A673 (cell line): ENCODE results near the gene ROCK1. TPM values are rescaled to one million over a fixed set of nuclear protein-coding genes. Genes with fewer than 3 reads are reported as not detected.
A peak's percentile ranks its signal among the peaks of the same experiment; 100 is the strongest.

Experiments used
- BruUV-seq: library from RNA; stranded (reverse); fragments of 400-500 nt; replicated peaks from 2 replicates; lab custom pipeline; 2021; lab: Mats Ljungman, UMichigan
- CTCF ChIA-PET: fragments of 300-600 bp; sonication (Branson Sonifier 250); formaldehyde crosslinking; loops from one replicate; lab custom pipeline; 2022; ENCODE audit warnings: antibody characterized with exemption; lab: Charles Lee
- POLR2A ChIA-PET: fragments of 300-600 bp; sonication (Branson Sonifier 250); formaldehyde crosslinking; loops from one replicate; lab custom pipeline; 2022; ENCODE audit warnings: antibody characterized with exemption; ENCODE audit not compliant: low non-redundant PET; lab: Charles Lee
- DNase-seq: peaks from one replicate; pipeline ENCODE4 v3.0.0-alpha.2; 2015; ENCODE audit warnings: low spot score
- H3K27ac ChIP-seq: fragments of 200-600 bp; sonication (generic); 2 replicates; pipeline ENCODE4 v1.5.1; 2016; ENCODE audit warnings: mixed run types, low read depth, mild to moderate bottlenecking, mixed read lengths, antibody characterized with exemption, low read length; ENCODE audit not compliant: poor library complexity, severe bottlenecking
- H3K27me3 ChIP-seq: fragments of 200-600 bp; sonication (generic); replicated peaks from 2 replicates; pipeline ENCODE4 v1.6.1; 2017; ENCODE audit warnings: mixed run types, low read depth, mild to moderate bottlenecking, mixed read lengths, antibody characterized with exemption, low read length; ENCODE audit not compliant: insufficient read depth, poor library complexity
- H3K36me3 ChIP-seq: fragments of 200-600 bp; sonication (generic); 2 replicates; pipeline ENCODE4 v1.6.1; 2016; ENCODE audit warnings: mixed run types, mild to moderate bottlenecking, mixed read lengths, antibody characterized with exemption, low read length; ENCODE audit not compliant: insufficient read depth, poor library complexity, severe bottlenecking
- H3K4me1 ChIP-seq: fragments of 200-600 bp; sonication (generic); 2 replicates; pipeline ENCODE4 v1.6.1; 2017; ENCODE audit warnings: mixed run types, mild to moderate bottlenecking, mixed read lengths, antibody characterized with exemption, low read length; ENCODE audit not compliant: insufficient read depth, poor library complexity, severe bottlenecking
- H3K4me3 ChIP-seq: fragments of 200-600 bp; sonication (generic); 2 replicates; pipeline ENCODE4 v1.5.1; 2016; ENCODE audit warnings: low read depth, mixed run types, mild to moderate bottlenecking, mixed read lengths, low read length; ENCODE audit not compliant: poor library complexity, severe bottlenecking
- H3K9me3 ChIP-seq: fragments of 200-600 bp; sonication (generic); 2 replicates; pipeline ENCODE4 v1.6.1; 2016; ENCODE audit warnings: mixed run types, low read depth, mild to moderate bottlenecking, mixed read lengths, antibody characterized with exemption, low read length; ENCODE audit not compliant: poor library complexity, severe bottlenecking
- EZH2 ChIP-seq: fragments of 200-600 bp; sonication (generic); IDR thresholded peaks from 2 replicates; pipeline ENCODE4 v1.6.1; 2017; ENCODE audit warnings: borderline replicate concordance, low read depth, mild to moderate bottlenecking, mixed read lengths, antibody characterized with exemption, low read length; ENCODE audit not compliant: poor library complexity, severe bottlenecking
- intact Hi-C: fragments of 100-400 bp; cut with micrococcal nuclease; formaldehyde crosslinking; loops from one replicate; pipeline ENCODE4 v1.10.0; 2022; ENCODE audit not compliant: unreplicated experiment
- total RNA-seq: library from RNA; stranded (reverse); gene quantifications from 2 replicates; pipeline ENCODE4 v1.2.3, GENCODE V29; 2021
- TF ChIP-seq, protein P1 (sequence below): fragments of 300-800, 200-600 bp; sonication (generic); conservative IDR thresholded peaks from 2 replicates; pipeline ENCODE4 v1.5.1; 2017; ENCODE audit warnings: low read depth, mild to moderate bottlenecking, antibody characterized with exemption, low read length, moderate library complexity, mixed read lengths

The ROCK1 gene
- total RNA-seq, 1 experiment from 2014 or later = 34.9 TPM

DNA sequence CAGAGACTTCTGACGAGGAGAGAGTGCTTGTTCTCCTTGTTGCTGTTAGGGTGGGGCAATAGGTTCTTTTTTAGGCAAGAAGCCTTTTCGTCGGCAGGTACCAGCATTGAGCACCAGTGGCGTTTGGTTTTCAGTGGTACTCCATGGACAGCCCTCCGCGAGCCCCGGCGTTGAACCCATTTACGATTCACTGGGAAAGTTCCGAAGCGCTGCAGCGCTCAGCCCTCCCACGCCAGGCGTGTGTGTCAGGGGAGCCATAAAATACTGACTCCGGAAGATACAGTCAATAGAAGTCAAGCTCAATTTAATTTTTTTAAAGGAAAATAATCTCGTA lies 494 bp upstream of the ROCK1 start:
- peak; percentile 77 for DNase-seq
- Histone ChIP-seq H3K27me3 (no peaks in the 10 kb centered on the region), H3K4me1 (peaks cover 13% of the 10 kb centered on the region), H3K36me3 (no peaks in the 10 kb centered on the region), H3K9me3 (no peaks in the 10 kb centered on the region), H3K27ac (peak overlapping the region; percentile 59), H3K4me3 (peak overlapping the region; percentile 98)
- POLR2A ChIA-PET = no interaction called here
- CTCF ChIA-PET = no interaction called here
- BruUV-seq = no TSS peak
- TF ChIP-seq EZH2 = no peak
- TF ChIP-seq, protein P1, sequence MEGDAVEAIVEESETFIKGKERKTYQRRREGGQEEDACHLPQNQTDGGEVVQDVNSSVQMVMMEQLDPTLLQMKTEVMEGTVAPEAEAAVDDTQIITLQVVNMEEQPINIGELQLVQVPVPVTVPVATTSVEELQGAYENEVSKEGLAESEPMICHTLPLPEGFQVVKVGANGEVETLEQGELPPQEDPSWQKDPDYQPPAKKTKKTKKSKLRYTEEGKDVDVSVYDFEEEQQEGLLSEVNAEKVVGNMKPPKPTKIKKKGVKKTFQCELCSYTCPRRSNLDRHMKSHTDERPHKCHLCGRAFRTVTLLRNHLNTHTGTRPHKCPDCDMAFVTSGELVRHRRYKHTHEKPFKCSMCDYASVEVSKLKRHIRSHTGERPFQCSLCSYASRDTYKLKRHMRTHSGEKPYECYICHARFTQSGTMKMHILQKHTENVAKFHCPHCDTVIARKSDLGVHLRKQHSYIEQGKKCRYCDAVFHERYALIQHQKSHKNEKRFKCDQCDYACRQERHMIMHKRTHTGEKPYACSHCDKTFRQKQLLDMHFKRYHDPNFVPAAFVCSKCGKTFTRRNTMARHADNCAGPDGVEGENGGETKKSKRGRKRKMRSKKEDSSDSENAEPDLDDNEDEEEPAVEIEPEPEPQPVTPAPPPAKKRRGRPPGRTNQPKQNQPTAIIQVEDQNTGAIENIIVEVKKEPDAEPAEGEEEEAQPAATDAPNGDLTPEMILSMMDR = no peak
- intact Hi-C loops = loop anchor here (5.0 kb wide), 2 partner anchors 70 to 140 kb away; no protein-coding TSS in a partner anchor

DNA sequence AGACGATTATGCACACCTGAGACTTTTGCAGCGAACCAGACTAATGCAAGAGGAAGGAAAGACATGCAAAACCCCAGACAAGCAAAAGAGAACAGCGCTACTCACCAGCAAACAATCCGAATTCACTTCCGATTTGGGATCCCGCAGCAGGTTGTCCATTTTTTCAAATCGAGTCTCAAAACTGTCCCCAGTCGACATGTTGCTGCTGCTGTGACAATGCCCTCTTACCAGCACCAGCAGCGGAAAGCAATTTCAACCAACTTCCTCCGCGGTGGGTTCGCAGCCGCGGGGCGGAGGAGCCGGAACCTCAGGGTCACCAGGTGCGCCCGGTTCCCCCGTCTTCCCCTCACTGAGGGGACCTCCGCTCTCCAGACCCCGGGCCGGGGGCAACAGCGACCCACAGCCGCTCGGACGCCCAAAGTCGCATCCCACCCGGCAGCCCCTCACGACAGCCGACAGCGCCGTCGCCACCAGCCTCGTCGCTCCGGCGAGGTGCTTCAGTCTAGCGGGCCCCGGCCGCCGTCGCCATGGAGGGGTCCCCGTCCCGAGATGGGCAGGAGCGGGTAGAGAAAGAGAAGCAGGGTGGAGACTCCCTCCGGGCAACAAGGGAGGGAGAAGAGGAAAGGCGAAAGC lies 784 bp downstream of the ROCK1 start:
- TF ChIP-seq EZH2 = no peak
- TF ChIP-seq, protein P1 = no peak
- intact Hi-C loops = loop anchor here (5.0 kb wide), 2 partner anchors 69 to 139 kb away; no protein-coding TSS in a partner anchor
- DNase-seq = peak; percentile 44
- peaks cover 12% of the 10 kb centered on the region for H3K4me1 ChIP-seq
- H3K36me3 ChIP-seq = no peaks in the 10 kb centered on the region
- H3K4me3 ChIP-seq = peak overlapping the region; percentile 98
- H3K27me3 ChIP-seq = no peaks in the 10 kb centered on the region
- H3K9me3 ChIP-seq = no peaks in the 10 kb centered on the region
- POLR2A ChIA-PET = interaction anchor here (0.8 kb wide), 1 partner anchor 21 kb away, joined by 11 read pairs; no protein-coding TSS in a partner anchor
- CTCF ChIA-PET = no interaction called here
- BruUV-seq = no TSS peak
- peak overlapping the region; percentile 90 for H3K27ac ChIP-seq

GRCh38 chr18:21109936-21110712 lies 1.5 kb downstream of the ROCK1 start:
- POLR2A ChIA-PET = no interaction called here
- DNase-seq = peak; percentile 11
- H3K4me3 ChIP-seq = peak overlapping the region; percentile 98
- CTCF ChIA-PET = no interaction called here
- H3K4me1 ChIP-seq = peaks cover 12% of the 10 kb centered on the region
- H3K9me3 ChIP-seq = no peaks in the 10 kb centered on the region
- no peaks in the 10 kb centered on the region for H3K36me3 ChIP-seq
- no peak for TF ChIP-seq EZH2
- TF ChIP-seq, protein P1 = no peak
- TSS peak; percentile 29 for BruUV-seq
- no peaks in the 10 kb centered on the region for H3K27me3 ChIP-seq
- peak overlapping the region; percentile 90 for H3K27ac ChIP-seq
- intact Hi-C loops = loop anchor here (5.0 kb wide), 2 partner anchors 68 to 138 kb away; no protein-coding TSS in a partner anchor
